Limb (tissue), 2 donors: ENCODE data around the gene DES.
"Not testable (repeated sequence)": the region's sequence is repeated elsewhere in the genome, so short reads cannot be mapped to it uniquely, and the experiment has no call there.

ENCODE experiments used
- DNase-seq, 2 donors: peaks; one replicate each; pipeline ENCODE4 v3.0.0-alpha.2; 2016; ENCODE audit errors: extremely low spot score in 2 of 2

DES gene

DNA sequence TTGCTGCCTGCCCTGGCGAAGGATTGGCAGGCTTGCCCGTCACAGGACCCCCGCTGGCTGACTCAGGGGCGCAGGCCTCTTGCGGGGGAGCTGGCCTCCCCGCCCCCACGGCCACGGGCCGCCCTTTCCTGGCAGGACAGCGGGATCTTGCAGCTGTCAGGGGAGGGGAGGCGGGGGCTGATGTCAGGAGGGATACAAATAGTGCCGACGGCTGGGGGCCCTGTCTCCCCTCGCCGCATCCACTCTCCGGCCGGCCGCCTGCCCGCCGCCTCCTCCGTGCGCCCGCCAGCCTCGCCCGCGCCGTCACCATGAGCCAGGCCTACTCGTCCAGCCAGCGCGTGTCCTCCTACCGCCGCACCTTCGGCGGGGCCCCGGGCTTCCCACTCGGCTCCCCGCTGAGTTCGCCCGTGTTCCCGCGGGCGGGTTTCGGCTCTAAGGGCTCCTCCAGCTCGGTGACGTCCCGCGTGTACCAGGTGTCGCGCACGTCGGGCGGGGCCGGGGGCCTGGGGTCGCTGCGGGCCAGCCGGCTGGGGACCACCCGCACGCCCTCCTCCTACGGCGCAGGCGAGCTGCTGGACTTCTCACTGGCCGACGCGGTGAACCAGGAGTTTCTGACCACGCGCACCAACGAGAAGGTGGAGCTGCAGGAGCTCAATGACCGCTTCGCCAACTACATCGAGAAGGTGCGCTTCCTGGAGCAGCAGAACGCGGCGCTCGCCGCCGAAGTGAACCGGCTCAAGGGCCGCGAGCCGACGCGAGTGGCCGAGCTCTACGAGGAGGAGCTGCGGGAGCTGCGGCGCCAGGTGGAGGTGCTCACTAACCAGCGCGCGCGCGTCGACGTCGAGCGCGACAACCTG, at the start of gene DES:
Gene DES (plus strand): TSS at position 223 of the 857 bp plus-strand sequence. CDS start 86 bp downstream, at position 309.
- DNase-seq, result peak; percentile 55 to 80

- no peak for DNase-seq
Measured at GRCh38 chr2:219368690-219369191, 49.4 kb upstream of the DES start.

- no peak for DNase-seq
Measured at GRCh38 chr2:219369447-219369861, 48.7 kb upstream of the DES start.

GRCh38 chr2:219378163-219378851, 39.9 kb upstream of the DES start:
- no peak for DNase-seq

GRCh38 chr2:219380926-219381325, 37.3 kb upstream of the DES start:
- DNase-seq, result no peak

DNA sequence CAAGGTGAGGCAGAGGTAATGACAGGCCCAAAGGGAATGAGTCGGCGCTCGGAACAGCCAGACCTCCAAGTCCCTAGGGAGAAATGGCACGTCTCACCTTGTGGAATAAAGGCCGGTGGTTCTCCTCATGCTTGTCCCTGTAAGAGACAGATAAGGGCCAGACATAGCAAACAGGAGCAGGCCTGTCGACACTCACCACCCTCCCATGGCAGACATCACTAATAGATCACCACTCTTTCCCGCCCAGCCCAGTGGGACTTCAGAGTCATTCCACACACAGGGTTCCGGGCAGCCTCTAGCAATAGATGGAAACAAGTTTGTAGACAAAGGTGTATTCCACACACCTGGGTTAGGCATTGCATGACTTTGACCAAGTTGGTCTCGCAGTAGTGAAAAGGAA, 36.7 kb upstream of the DES start:
- DNase-seq, result no peak

DNA sequence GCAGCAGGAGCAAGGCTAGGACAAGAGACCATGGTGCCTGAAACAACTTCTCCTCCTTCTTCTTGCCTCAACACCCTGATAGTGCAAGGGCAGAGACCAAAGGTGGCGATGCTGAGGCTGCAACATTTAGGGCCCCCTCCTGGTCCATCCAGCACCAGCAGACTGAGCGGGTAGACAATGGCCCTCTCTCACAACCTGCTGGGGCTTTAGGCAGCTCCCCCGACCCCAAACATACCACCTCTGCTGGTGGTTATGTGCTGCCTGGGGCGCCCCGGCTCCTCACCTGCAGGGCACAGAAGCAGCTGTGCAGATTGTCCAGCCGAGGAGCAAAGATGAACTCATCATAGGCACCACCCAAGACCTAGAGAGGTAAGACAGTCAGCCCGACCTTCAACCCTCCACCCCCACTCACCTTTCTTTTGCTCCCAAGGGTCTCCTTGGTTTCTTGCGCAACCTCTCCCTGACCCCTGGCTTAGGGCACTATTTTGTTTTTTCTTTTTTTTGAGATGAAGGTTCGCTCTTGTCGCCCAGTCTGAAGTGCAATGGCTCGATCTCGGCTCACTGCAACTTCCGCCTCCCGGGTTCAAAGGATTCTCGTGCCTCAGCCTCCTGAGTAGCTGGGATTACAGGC, 34.0 kb upstream of the DES start:
- DNase-seq, result no peak

DNA sequence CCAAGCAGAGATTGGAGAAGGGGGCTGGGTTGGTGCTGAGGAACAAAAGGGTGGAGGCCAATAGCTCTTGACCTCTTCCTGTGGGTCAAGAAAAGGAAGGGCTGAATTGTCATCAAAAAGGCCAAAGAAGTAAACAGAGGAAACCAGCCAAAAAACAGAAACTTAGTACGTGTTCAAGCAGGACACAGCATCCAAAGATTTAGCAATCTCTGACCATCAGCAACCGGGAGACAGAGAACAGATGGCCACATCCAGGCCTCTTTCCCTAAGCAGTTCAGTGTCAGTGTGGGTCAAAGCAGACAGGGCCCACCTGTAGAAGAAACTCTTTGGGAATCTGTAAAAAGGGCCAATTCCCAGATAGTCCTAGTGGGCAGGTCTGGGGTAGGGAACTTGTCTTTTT, 33.3 kb upstream of the DES start:
- no peak for DNase-seq

DNA sequence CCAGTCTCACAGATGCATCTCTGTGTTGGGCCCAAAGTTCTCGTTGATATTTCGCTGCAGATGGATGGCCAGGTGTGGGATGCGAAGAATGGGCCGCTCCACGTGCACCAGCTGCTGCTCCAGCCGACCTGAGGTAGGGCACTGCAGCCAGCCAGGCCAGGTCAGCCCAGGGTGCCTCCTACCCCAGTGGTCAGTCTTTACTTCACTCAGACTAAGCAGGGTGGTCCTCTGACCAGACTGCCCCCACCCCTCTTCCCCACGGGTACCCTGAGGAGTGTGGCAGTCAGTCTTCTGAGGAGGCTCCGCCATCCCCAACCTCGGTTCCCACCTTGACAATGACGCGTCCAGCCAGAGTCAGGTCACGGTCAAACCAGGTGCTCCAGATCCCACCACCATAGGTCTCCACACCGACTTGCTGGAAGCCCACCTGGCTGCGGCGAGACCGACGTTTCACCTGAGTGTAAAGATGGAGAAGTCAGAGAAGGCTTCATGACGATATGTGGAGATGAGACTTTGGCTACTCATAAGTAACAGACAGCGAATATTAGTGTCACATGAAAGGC, 32.1 kb upstream of the DES start:
- no peak for DNase-seq

DNA sequence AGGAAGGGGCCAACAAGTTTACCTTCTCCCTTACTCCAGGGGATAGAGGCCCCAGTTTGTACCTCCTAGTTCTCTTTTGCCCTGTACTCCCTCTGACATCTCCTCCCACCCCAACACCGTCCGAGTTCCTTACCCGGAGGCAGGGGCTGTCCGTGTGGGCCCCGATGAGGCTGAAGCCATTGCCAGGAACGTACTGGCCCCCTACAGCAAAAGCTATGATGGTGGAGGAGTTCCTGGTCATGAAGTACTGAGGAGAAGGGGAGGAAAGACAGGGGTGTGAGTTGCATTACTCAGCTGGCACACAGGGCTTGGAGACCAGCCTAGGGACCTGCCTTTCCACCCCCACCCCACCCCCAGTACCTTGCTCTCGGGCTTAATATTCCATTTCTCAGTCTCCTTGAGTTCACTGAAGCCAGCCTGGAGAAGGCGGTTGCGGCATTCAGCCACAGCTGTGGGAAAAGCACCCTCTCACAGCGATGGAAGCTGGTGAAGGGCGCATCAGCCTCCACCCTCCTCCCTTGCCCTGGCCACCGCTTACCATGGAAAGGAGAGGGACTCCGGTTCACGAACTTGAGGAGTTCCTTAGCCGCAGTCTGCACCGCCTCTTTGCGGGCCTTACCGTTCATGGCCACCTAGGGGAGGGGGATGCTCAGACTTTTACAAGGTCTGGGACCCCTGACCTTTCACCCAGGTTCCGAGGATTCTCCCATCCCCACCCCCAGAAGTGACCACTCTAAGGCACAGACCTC, 31.5 kb upstream of the DES start:
- DNase-seq, result no peak

- DNase-seq, result peak; percentile 56 to 99
Measured at GRCh38 chr2:219387306-219388120, 30.7 kb upstream of the DES start, which contains the start of gene DNPEP. TSS of gene DNPEP (minus strand) at chr2:219387912. CDS start at chr2:219387794, 118 bp downstream.

- peak; percentile 97 to 99 for DNase-seq
Measured at GRCh38 chr2:219388121-219388906, 29.9 kb upstream of the DES start.

GRCh38 chr2:219388907-219389156, 29.3 kb upstream of the DES start:
- no peak for DNase-seq

DNA sequence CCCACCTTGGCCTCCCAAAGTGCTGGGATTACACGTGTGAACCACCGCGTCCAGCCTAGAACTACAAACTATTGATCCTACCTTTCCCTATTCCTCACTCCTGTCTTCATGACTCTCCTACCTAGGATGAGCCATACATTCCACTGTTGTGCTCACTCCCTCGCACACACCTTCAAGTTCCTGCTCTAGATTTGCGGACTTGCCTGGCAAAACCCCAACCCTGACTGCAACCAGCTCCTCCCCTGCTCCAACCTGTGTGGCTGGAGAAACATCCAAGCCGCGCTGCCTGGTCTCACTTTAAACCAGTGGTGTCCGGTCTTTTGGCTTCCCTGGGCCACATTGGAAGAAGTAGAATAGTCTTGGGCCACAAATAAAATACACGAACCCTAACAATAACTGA, 25.4 kb upstream of the DES start:
- no peak for DNase-seq

DNA sequence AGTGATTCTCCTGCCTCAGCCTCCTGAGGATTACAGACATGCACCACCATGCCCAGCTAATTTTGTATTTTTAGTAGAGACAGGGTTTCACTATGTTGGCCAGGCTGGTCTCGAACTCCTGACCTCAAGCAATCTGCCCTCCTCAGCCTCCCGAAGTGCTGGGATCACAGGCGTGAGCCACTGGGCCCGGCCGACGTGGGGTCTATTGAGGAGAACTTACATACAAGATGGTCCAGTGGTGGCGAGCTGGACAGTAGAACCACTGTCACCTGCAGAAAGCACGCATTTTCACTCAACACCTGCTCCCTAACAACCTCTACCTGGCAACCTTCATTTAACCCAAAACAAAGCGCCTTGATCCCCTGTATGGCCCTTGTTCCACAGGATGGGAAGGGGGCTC, 23.1 kb upstream of the DES start:
- not testable (repeated sequence) for DNase-seq

DNA sequence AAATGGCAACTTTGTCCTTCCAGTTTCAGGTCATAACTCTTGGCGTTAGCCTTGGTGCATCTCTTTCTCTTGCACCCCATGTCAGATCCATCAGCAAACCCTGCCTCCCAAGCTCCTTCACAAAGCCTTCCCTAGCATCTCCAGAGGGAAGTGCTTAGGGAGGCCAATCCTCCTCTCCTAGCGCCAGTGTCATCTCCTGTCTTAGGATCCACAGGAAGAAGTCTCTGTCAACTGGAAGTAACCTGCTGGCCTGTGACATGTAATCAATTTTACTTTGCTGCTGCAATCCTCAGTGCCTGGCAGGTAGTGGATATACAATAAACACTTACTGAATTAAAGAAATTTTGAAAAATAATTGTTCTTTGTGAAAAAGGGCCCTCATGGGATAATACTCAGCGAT, 22.6 kb upstream of the DES start:
- no peak for DNase-seq

DNA sequence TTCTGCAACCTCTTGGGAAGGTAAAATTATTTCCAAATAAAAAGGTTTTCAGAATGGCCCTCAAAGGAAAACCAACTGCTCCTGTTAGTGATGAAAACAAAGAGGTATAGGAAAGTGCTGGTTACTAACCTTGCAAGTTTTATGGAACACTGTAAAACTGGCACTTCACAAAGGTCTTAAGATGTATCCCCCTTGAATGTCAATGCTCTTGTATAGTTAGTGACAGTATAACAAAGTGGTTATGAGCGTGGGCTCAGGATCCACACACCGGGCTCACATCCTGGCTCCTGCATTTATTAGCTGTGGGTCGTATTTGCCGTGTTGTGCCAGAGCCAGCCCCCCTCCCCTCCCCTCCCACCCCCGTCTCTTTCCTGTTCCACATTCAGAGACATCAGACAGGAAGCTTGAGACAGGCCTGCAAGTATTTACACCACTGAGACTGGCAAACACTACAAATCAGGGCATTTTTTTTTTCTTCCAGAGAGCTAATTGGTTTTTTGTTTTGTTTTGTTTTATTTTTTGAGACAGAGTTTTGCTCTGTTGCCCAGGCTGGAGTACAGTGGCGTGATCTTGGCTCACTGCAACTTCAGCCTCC, 21.2 kb upstream of the DES start:
- no peak for DNase-seq

DNA sequence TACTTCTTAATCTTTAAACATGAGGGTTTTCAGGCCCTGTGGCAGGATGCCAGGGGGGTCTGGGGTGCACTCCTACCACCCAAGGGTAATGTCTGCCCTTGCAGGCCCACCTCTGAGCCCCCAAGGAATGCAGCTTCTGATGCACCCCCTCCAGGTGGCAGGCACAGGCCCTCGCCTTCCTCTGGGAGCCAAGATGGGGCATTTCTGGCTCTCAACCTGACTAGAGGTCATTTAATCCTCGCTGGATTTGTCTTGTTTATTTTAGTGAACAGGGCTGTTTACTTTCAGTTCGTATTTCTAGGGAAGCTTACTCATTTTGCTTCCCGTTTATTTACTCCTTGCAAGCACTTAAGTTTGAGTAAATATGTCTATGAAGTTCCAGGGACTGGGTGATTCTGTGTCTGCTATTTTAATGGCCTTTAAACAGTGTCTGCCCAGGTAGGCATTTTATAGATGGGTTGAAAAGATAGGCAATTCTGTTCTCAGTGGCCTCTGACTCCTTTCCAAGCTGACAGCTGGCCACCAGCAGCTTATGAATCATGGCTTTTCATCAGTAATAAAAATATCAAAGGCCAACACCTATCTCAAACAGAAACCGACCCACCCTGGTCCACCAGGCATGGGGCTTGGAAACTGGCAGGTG, 19.3 kb upstream of the DES start:
- no peak for DNase-seq
